ENCODE measurements around the gene RBP2. TPM values are rescaled to one million over a fixed set of nuclear protein-coding genes. Genes with fewer than 3 reads are reported as not detected.

The RBP2 gene
- total and polyA plus RNA-seq, 9 of the 15 experiments (the other 6 are each of a cell fraction or from before 2014, with no cell fraction given) = not detected

DNA sequence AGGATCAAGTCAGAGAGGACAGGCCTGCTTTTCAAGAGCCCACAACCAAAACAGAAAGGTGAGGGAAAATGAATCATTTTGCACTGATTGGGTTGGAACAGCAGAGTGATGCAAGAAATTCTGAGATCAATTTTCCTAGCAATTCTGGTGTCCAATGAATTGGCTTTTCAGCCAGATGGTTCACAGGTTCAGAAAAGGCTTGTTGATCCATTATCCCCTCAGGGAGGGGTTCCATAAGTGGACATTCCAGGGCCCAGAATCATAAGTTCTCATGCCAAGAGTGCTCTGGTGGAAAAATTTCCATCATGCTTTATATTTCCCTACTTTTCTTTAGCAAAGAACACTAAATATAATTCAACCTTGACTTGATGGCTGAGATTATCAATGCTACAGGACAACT, 16.2 kb downstream of the RBP2 start (continued):
- TF ChIP-seq, protein P1, sequence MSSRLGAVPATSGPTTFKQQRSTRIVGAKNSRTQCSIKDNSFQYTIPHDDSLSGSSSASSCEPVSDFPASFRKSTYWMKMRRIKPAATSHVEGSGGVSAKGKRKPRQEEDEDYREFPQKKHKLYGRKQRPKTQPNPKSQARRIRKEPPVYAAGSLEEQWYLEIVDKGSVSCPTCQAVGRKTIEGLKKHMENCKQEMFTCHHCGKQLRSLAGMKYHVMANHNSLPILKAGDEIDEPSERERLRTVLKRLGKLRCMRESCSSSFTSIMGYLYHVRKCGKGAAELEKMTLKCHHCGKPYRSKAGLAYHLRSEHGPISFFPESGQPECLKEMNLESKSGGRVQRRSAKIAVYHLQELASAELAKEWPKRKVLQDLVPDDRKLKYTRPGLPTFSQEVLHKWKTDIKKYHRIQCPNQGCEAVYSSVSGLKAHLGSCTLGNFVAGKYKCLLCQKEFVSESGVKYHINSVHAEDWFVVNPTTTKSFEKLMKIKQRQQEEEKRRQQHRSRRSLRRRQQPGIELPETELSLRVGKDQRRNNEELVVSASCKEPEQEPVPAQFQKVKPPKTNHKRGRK (tag; IDR thresholded peaks at IDR 0.05) = no peak
- TF ChIP-seq JUN (IDR thresholded peaks at IDR 0.05; ENCODE audit: borderline replicate concordance, low read depth, low read length) (no peak), JUN (CRISPR knock-in tag; IDR thresholded peaks at IDR 0.05; ENCODE audit: borderline replicate concordance) (no peak)
- TF ChIP-seq, protein P2, sequence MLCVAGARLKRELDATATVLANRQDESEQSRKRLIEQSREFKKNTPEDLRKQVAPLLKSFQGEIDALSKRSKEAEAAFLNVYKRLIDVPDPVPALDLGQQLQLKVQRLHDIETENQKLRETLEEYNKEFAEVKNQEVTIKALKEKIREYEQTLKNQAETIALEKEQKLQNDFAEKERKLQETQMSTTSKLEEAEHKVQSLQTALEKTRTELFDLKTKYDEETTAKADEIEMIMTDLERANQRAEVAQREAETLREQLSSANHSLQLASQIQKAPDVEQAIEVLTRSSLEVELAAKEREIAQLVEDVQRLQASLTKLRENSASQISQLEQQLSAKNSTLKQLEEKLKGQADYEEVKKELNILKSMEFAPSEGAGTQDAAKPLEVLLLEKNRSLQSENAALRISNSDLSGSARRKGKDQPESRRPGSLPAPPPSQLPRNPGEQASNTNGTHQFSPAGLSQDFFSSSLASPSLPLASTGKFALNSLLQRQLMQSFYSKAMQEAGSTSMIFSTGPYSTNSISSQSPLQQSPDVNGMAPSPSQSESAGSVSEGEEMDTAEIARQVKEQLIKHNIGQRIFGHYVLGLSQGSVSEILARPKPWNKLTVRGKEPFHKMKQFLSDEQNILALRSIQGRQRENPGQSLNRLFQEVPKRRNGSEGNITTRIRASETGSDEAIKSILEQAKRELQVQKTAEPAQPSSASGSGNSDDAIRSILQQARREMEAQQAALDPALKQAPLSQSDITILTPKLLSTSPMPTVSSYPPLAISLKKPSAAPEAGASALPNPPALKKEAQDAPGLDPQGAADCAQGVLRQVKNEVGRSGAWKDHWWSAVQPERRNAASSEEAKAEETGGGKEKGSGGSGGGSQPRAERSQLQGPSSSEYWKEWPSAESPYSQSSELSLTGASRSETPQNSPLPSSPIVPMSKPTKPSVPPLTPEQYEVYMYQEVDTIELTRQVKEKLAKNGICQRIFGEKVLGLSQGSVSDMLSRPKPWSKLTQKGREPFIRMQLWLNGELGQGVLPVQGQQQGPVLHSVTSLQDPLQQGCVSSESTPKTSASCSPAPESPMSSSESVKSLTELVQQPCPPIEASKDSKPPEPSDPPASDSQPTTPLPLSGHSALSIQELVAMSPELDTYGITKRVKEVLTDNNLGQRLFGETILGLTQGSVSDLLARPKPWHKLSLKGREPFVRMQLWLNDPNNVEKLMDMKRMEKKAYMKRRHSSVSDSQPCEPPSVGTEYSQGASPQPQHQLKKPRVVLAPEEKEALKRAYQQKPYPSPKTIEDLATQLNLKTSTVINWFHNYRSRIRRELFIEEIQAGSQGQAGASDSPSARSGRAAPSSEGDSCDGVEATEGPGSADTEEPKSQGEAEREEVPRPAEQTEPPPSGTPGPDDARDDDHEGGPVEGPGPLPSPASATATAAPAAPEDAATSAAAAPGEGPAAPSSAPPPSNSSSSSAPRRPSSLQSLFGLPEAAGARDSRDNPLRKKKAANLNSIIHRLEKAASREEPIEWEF (CRISPR knock-in tag; IDR thresholded peaks at IDR 0.05) = no peak

Measured in K562 (cell line).